Common myeloid progenitor, CD34-positive (primary cell): ENCODE measurements around the gene RIN1.

ENCODE experiments used
- CTCF ChIA-PET: fragments of 350-600 bp; sonication (Branson Sonifier 250); formaldehyde crosslinking; loops from one replicate; lab custom pipeline; 2021; ENCODE audit warnings: antibody characterized with exemption; lab: Charles Lee
- POLR2A ChIA-PET: fragments of 350-600 bp; sonication (Branson Sonifier 250); formaldehyde crosslinking; loops from one replicate; lab custom pipeline; 2021; ENCODE audit warnings: antibody characterized with exemption; lab: Charles Lee
- DNase-seq, 3 donors: peaks; one replicate each; pipeline versions ENCODE4 v3.0.0 to v3.0.0-alpha.2; 2013
- H3K27ac ChIP-seq, 2 experiments: 1 replicate in 1 of 2; 2 replicates in 1 of 2; pipeline ENCODE4 v1.7.0; 2013; ENCODE audit warnings: inconsistent platforms in 2 of 2, low read length in 2 of 2, mild to moderate bottlenecking in 2 of 2, low read depth in 1 of 2, moderate library complexity in 1 of 2; ENCODE audit not compliant: severe bottlenecking in 2 of 2, insufficient read depth in 1 of 2, poor library complexity in 1 of 2
- H3K27me3 ChIP-seq, 5 experiments: replicated peaks in 2 of 5; 1 replicate in 3 of 5; 2 replicates in 2 of 5; pipeline versions ENCODE4 v1.6.1 to v1.7.0; 2013; ENCODE audit warnings: low read length in 4 of 5, mild to moderate bottlenecking in 2 of 5, moderate library complexity in 2 of 5, inconsistent platforms in 1 of 5; ENCODE audit not compliant: insufficient read depth in 5 of 5, control insufficient read depth in 4 of 5
- H3K36me3 ChIP-seq, 4 experiments: 1 replicate in 2 of 4; 2 replicates in 2 of 4; pipeline versions ENCODE4 v1.6.1 to v1.7.0; 2013; ENCODE audit warnings: low read length in 3 of 4, control low read depth in 1 of 4, mild to moderate bottlenecking in 1 of 4; ENCODE audit not compliant: control insufficient read depth in 4 of 4, insufficient read depth in 4 of 4
- H3K4me1 ChIP-seq, 4 experiments: 1 replicate in 3 of 4; 2 replicates in 1 of 4; pipeline versions ENCODE4 v1.6.1 to v1.7.1; 2013; ENCODE audit warnings: low read length in 3 of 4, mild to moderate bottlenecking in 3 of 4, control low read depth in 1 of 4, inconsistent platforms in 1 of 4, moderate library complexity in 1 of 4; ENCODE audit not compliant: control insufficient read depth in 4 of 4, insufficient read depth in 4 of 4; ENCODE audit errors: control extremely low read depth in 1 of 4
- H3K4me3 ChIP-seq, 7 experiments: 1 replicate in 4 of 7; 2 replicates in 3 of 7; pipeline versions ENCODE4 v1.5.1 to v1.7.0; 2013; ENCODE audit warnings: mild to moderate bottlenecking in 7 of 7, low read length in 6 of 7, moderate library complexity in 6 of 7, inconsistent platforms in 2 of 7, low read depth in 2 of 7, control low read depth in 1 of 7; ENCODE audit not compliant: insufficient read depth in 4 of 7, control insufficient read depth in 1 of 7; ENCODE audit errors: extremely low read depth in 1 of 7
- H3K9me3 ChIP-seq, 5 experiments: 1 replicate in 4 of 5; 2 replicates in 1 of 5; pipeline versions ENCODE4 v1.6.1 to v1.7.1; 2013; ENCODE audit warnings: low read length in 4 of 5, mild to moderate bottlenecking in 2 of 5, inconsistent platforms in 1 of 5, low read depth in 1 of 5, moderate library complexity in 1 of 5; ENCODE audit not compliant: control insufficient read depth in 4 of 5, insufficient read depth in 2 of 5; ENCODE audit errors: control extremely low read depth in 1 of 5
- WGBS: methylation state at CpG from one replicate; pipeline ENCODE4 v1.1.5; 2013; ENCODE audit not compliant: insufficient coverage; 5-methylcytosine and 5-hydroxymethylcytosine counted together

Gene RIN1

DNA sequence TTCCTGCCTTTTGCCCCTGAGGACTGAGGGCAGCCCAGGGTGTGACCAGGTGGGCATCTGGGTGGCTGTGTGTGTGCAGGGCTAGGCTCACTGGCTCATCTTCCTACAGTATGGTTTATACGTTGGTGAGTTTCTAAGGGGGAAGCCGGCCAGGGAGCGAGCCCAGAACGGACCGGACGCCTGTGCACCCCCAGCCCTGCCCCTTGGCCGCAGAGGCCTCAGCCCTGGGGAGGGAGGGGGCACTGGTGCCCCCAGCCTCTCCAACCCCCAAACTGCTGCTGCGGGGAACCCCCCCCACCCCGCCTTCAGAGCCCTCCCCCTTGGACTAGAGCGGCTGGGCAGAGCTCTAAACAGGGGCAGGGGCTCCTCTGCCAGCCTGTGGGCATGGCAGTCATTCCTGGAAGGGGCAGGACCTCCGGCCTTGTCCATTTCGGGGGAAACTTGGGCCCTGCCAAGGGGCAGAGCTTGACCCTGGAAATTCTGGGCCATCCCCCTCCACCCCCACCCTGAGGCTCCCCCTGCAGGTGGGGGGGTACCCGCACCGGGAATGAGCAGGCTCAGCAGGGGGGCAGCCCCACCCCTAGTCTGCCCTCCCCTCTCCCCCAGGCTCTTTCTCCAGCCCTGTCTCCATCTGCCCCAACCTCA, 52.7 kb downstream of the RIN1 start:
- H3K4me1 ChIP-seq = peaks cover 0 to 33% (median 26%) of the 10 kb centered on the region in 4 experiments
- H3K27ac ChIP-seq = no peak overlapping the region
- no peak for DNase-seq
- peaks cover 0 to 8% (median 2%) of the 10 kb centered on the region in 4 experiments for H3K36me3 ChIP-seq
- POLR2A ChIA-PET = interaction anchor here (0.6 kb wide), 1 partner anchor 82 kb away, joined by 5 read pairs; no protein-coding TSS in a partner anchor
- H3K4me3 ChIP-seq = no peak overlapping the region
- CTCF ChIA-PET = interaction anchor here (0.7 to 11.6 kb wide), 8 partner anchors 15 to 61 kb away, joined by 3 to 100 read pairs (median 4); partner anchors contain the start of gene RAB1B
- peaks cover 0 to 16% (median 14%) of the 10 kb centered on the region in 5 experiments for H3K27me3 ChIP-seq
- 94% methylated on average over 7 of the region's 14 CpGs for WGBS
- H3K9me3 ChIP-seq = no peaks in the 10 kb centered on the region

GRCh38 chr11:66282468-66283455, 53.5 kb downstream of the RIN1 start:
- Histone ChIP-seq H3K4me1 (peaks cover 0 to 29% (median 21%) of the 10 kb centered on the region in 4 experiments), H3K36me3 (peaks cover 0 to 8% (median 2%) of the 10 kb centered on the region in 4 experiments), H3K27me3 (peaks cover 0 to 18% (median 14%) of the 10 kb centered on the region in 5 experiments), H3K27ac (no peak overlapping the region), H3K9me3 (no peaks in the 10 kb centered on the region), H3K4me3 (no peak overlapping the region)
- POLR2A ChIA-PET = interaction anchor here (0.6 to 1.0 kb wide), 2 partner anchors 14 to 81 kb away, joined by 3 to 5 read pairs; partner anchors contain the start of gene RAB1B
- 16% methylated on average over 27 of the region's 35 CpGs for WGBS
- CTCF ChIA-PET = interaction anchor here (0.8 to 11.6 kb wide), 8 partner anchors 14 to 104 kb away, joined by 3 to 100 read pairs (median 4); partner anchors contain the start of gene RAB1B
- DNase-seq = peak; percentile 98 to 99 (median 99)
